Mesendoderm (in vitro differentiated cells): ENCODE results near the gene NSMCE1.

Experiments
- DNase-seq: peaks from one replicate; pipeline ENCODE4 v3.0.0; 2013
- H2AK5ac ChIP-seq: 2 replicates; pipeline ENCODE4 v1.6.1; 2013; ENCODE audit warnings: low read length, inconsistent platforms
- H2BK120ac ChIP-seq: 2 replicates; pipeline ENCODE4 v1.6.1; 2013; ENCODE audit warnings: low read depth, mild to moderate bottlenecking, low read length, moderate library complexity, mixed read lengths
- H2BK15ac ChIP-seq: replicated peaks from 2 replicates; pipeline ENCODE4 v1.6.1; 2013; ENCODE audit warnings: low read depth, mild to moderate bottlenecking, moderate library complexity
- H2BK5ac ChIP-seq: 2 replicates; pipeline ENCODE4 v1.6.1; 2013; ENCODE audit warnings: low read length, inconsistent platforms
- H3K18ac ChIP-seq: 2 replicates; pipeline ENCODE4 v1.6.1; 2013; ENCODE audit warnings: mild to moderate bottlenecking, low read length, mixed read lengths
- H3K23ac ChIP-seq: one replicate; pipeline ENCODE4 v1.6.1; 2013; ENCODE audit warnings: low read length
- H3K27ac ChIP-seq: 2 replicates; pipeline ENCODE4 v1.5.1; 2013; ENCODE audit warnings: low read depth, mild to moderate bottlenecking, inconsistent platforms, low read length, moderate library complexity
- H3K27me3 ChIP-seq: 2 replicates; pipeline ENCODE4 v1.6.1; 2013; ENCODE audit warnings: low read length, control low read depth, mild to moderate bottlenecking, inconsistent platforms; ENCODE audit not compliant: insufficient read depth, poor library complexity
- H3K36me3 ChIP-seq: 2 replicates; pipeline ENCODE4 v1.6.1; 2013; ENCODE audit warnings: low read length, inconsistent platforms; ENCODE audit not compliant: control insufficient read depth, insufficient read depth
- H3K4ac ChIP-seq: one replicate; pipeline ENCODE4 v1.6.1; 2013; ENCODE audit warnings: low read depth, mild to moderate bottlenecking, low read length, moderate library complexity
- H3K4me1 ChIP-seq: 2 replicates; pipeline ENCODE4 v1.6.1; 2013; ENCODE audit warnings: low read depth, low read length, inconsistent platforms; ENCODE audit not compliant: control insufficient read depth
- H3K4me2 ChIP-seq: 2 replicates; pipeline ENCODE4 v1.6.1; 2013; ENCODE audit warnings: low read length
- H3K4me3 ChIP-seq: 2 replicates; pipeline ENCODE4 v1.5.1; 2013; ENCODE audit warnings: mild to moderate bottlenecking, low read length
- H3K56ac ChIP-seq: one replicate; pipeline ENCODE4 v1.6.1; 2013; ENCODE audit warnings: low read length
- H3K79me1 ChIP-seq: 2 replicates; pipeline ENCODE4 v1.6.1; 2013; ENCODE audit warnings: low read length, inconsistent platforms
- H3K79me2 ChIP-seq: 2 replicates; pipeline ENCODE4 v1.6.1; 2013; ENCODE audit warnings: mild to moderate bottlenecking, low read length; ENCODE audit not compliant: control insufficient read depth, insufficient read depth
- H3K9ac ChIP-seq: 2 replicates; pipeline ENCODE4 v1.6.1; 2013; ENCODE audit warnings: low read length, inconsistent platforms
- H4K5ac ChIP-seq: one replicate; pipeline ENCODE4 v1.6.1; 2013; ENCODE audit warnings: low read length
- H4K8ac ChIP-seq: one replicate; pipeline ENCODE4 v1.6.1; 2013; ENCODE audit warnings: low read depth, mild to moderate bottlenecking, control low read depth, low read length, moderate library complexity
- WGBS: extraction: QIAGEN DNeasy Blood & Tissue Kit; methylation state at CpG from one replicate; pipeline ENCODE4 v1.1.7; 2013; ENCODE audit warnings: low lambda C conversion rate, missing lambda C conversion rate; ENCODE audit not compliant: insufficient coverage; ENCODE audit errors: extremely low coverage; 5-methylcytosine and 5-hydroxymethylcytosine counted together

The NSMCE1 gene

GRCh38 chr16:27304102-27304501 is 35.5 kb upstream of the NSMCE1 start:
- Histone ChIP-seq H3K56ac (no peak overlapping the region), H3K36me3 (no peaks in the 10 kb centered on the region), H2BK15ac (no peak overlapping the region), H3K27me3 (no peaks in the 10 kb centered on the region), H4K8ac (no peak overlapping the region), H3K4ac (no peak overlapping the region), H3K18ac (no peak overlapping the region), H4K5ac (no peak overlapping the region), H3K79me1 (no peaks in the 10 kb centered on the region), H3K4me1 (no peaks in the 10 kb centered on the region), H3K9ac (no peak overlapping the region), H3K27ac (no peak overlapping the region), H2AK5ac (no peak overlapping the region), H2BK5ac (no peak overlapping the region), H3K4me2 (no peak overlapping the region), H3K4me3 (no peak overlapping the region), H3K23ac (no peak overlapping the region), H2BK120ac (no peak overlapping the region), H3K79me2 (no peaks in the 10 kb centered on the region)
- no CpG with 5 or more reads among the region's 2 CpGs for WGBS
- DNase-seq: no peak

- no peak overlapping the region for H2BK120ac ChIP-seq
- no peaks in the 10 kb centered on the region for H3K79me2 ChIP-seq
- no peak overlapping the region for H2AK5ac ChIP-seq
- H3K23ac ChIP-seq: no peak overlapping the region
- no peak overlapping the region for H2BK15ac ChIP-seq
- no peak overlapping the region for H3K4ac ChIP-seq
- no peak overlapping the region for H3K9ac ChIP-seq
- H3K27ac ChIP-seq: no peak overlapping the region
- H4K8ac ChIP-seq: no peak overlapping the region
- H3K4me2 ChIP-seq: no peak overlapping the region
- no peak for DNase-seq
- H3K56ac ChIP-seq: no peak overlapping the region
- H3K36me3 ChIP-seq: no peaks in the 10 kb centered on the region
- H2BK5ac ChIP-seq: no peak overlapping the region
- H3K4me1 ChIP-seq: no peaks in the 10 kb centered on the region
- no peaks in the 10 kb centered on the region for H3K79me1 ChIP-seq
- WGBS: no CpG with 5 or more reads among the region's 12 CpGs
- H3K4me3 ChIP-seq: no peak overlapping the region
- H3K18ac ChIP-seq: no peak overlapping the region
- no peaks in the 10 kb centered on the region for H3K27me3 ChIP-seq
- H4K5ac ChIP-seq: no peak overlapping the region
These were observed 34.9 kb upstream of the NSMCE1 start for GRCh38 chr16:27303256-27304100.

GRCh38 chr16:27302126-27302525 is 33.6 kb upstream of the NSMCE1 start:
- Histone ChIP-seq H3K4me1 (no peaks in the 10 kb centered on the region), H3K36me3 (no peaks in the 10 kb centered on the region), H2BK120ac (no peak overlapping the region), H3K56ac (no peak overlapping the region), H3K18ac (no peak overlapping the region), H4K5ac (no peak overlapping the region), H3K27ac (no peak overlapping the region), H2BK15ac (no peak overlapping the region), H2AK5ac (no peak overlapping the region), H3K79me2 (no peaks in the 10 kb centered on the region), H3K27me3 (no peaks in the 10 kb centered on the region), H4K8ac (no peak overlapping the region), H3K4me2 (no peak overlapping the region), H3K4me3 (no peak overlapping the region), H3K9ac (no peak overlapping the region), H3K79me1 (no peaks in the 10 kb centered on the region), H3K4ac (no peak overlapping the region), H3K23ac (no peak overlapping the region), H2BK5ac (no peak overlapping the region)
- DNase-seq: no peak
- WGBS: no CpG with 5 or more reads among the region's 3 CpGs

GRCh38 chr16:27301236-27301861 is 32.8 kb upstream of the NSMCE1 start:
- no peak overlapping the region for H2BK5ac ChIP-seq
- no peak overlapping the region for H2BK15ac ChIP-seq
- no peak overlapping the region for H3K9ac ChIP-seq
- no peak overlapping the region for H3K4me3 ChIP-seq
- H2AK5ac ChIP-seq: no peak overlapping the region
- no peaks in the 10 kb centered on the region for H3K79me1 ChIP-seq
- H3K4me1 ChIP-seq: no peaks in the 10 kb centered on the region
- no peak overlapping the region for H3K4me2 ChIP-seq
- no peaks in the 10 kb centered on the region for H3K27me3 ChIP-seq
- H2BK120ac ChIP-seq: no peak overlapping the region
- H4K5ac ChIP-seq: no peak overlapping the region
- no peak for DNase-seq
- H3K36me3 ChIP-seq: no peaks in the 10 kb centered on the region
- no peaks in the 10 kb centered on the region for H3K79me2 ChIP-seq
- H3K23ac ChIP-seq: no peak overlapping the region
- no peak overlapping the region for H3K4ac ChIP-seq
- H3K27ac ChIP-seq: no peak overlapping the region
- no CpG with 5 or more reads among the region's 3 CpGs for WGBS
- no peak overlapping the region for H3K18ac ChIP-seq
- no peak overlapping the region for H3K56ac ChIP-seq
- no peak overlapping the region for H4K8ac ChIP-seq

- Histone ChIP-seq H3K36me3 (no peaks in the 10 kb centered on the region), H3K79me1 (no peaks in the 10 kb centered on the region), H2AK5ac (no peak overlapping the region), H4K8ac (no peak overlapping the region), H3K27me3 (no peaks in the 10 kb centered on the region), H3K4me1 (no peaks in the 10 kb centered on the region), H3K4me3 (no peak overlapping the region), H3K18ac (no peak overlapping the region), H4K5ac (no peak overlapping the region), H3K27ac (no peak overlapping the region), H2BK5ac (no peak overlapping the region), H3K4me2 (no peak overlapping the region), H3K9ac (no peak overlapping the region), H3K4ac (no peak overlapping the region), H2BK120ac (no peak overlapping the region), H2BK15ac (no peak overlapping the region), H3K79me2 (no peaks in the 10 kb centered on the region), H3K56ac (no peak overlapping the region), H3K23ac (no peak overlapping the region)
- DNase-seq: no peak
- WGBS: no CpG with 5 or more reads among the region's 5 CpGs
These were observed 29.6 kb upstream of the NSMCE1 start for GRCh38 chr16:27298132-27298531.
